ENCODE measurements around the gene COL18A1. TPM values are rescaled to one million over a fixed set of nuclear protein-coding genes. Genes with fewer than 3 reads are reported as not detected.
A peak's percentile ranks its signal among the peaks of the same experiment; 100 is the strongest.

COL18A1 gene
- polyA plus RNA-seq, 2 of the 4 experiments (the other 2 are of a cell fraction), result 17.3 to 88.4 TPM

- Histone ChIP-seq H3K9me3 (no peaks in the 10 kb centered on the region), H3K4me2 (peak overlapping the region; percentile 75), H3K4me1 (peaks cover 56% of the 10 kb centered on the region), H3K4me3 (no peak overlapping the region), H3K27ac (peak overlapping the region; percentile 98 to 99)
- ATAC-seq (peak; percentile 61 to 74), FAIRE-seq (no peak), DNase-seq (ENCODE audit: low read depth in 1 of 2, low spot score in 1 of 2) (peak; percentile 76 to 79)
- CTCF ChIA-PET, result interaction anchor here (0.6 to 3.2 kb wide), 6 partner anchors 40 to 80 kb away, joined by 3 to 8 read pairs (median 4); no protein-coding TSS in a partner anchor
- POLR2A ChIA-PET, result interaction anchor here (0.6 to 1.3 kb wide), 4 partner anchors 37 to 75 kb away, joined by 3 to 8 read pairs (median 3); no protein-coding TSS in a partner anchor
- 11% methylated on average over 10 of the region's 14 CpGs for WGBS (ENCODE audit: missing lambda C conversion rate)
- TF ChIP-seq MAFK (IDR thresholded peaks at IDR 0.05; ENCODE audit: partially characterized antibody) (no peak), JUN (IDR thresholded peaks at IDR 0.05) (0 out of 5 replicates have a peak, but pooled peaks of 1 of the 2 experiments have one; percentile 48), HMGXB4 (CRISPR knock-in tag; IDR thresholded peaks at IDR 0.05; ENCODE audit: borderline replicate concordance) (no peak), HDAC2 (IDR thresholded peaks at IDR 0.05) (no peak), ZNF302 (CRISPR knock-in tag; IDR thresholded peaks at IDR 0.05) (no peak), SMC3 (IDR thresholded peaks at IDR 0.05) (0 out of 3 replicates have a peak, but pooled peaks have one; percentile 20), ZSCAN20 (CRISPR knock-in tag; IDR thresholded peaks at IDR 0.05) (no peak), KDM1A (IDR thresholded peaks at IDR 0.05; ENCODE audit: low read depth) (no peak), FOSB (CRISPR knock-in tag; IDR thresholded peaks at IDR 0.05) (no peak), MYC (IDR thresholded peaks at IDR 0.05; ENCODE audit: borderline replicate concordance, low read length) (no peak), RAD21 (conservative IDR thresholded peaks at IDR 0.05 in 1 of 2, IDR thresholded peaks at IDR 0.05 in 1 of 2) (peak in 1 of 2 experiments; percentile 28; a peak in 3 of 5 replicates), CTCF (IDR thresholded peaks at IDR 0.05) (no peak), CEBPB (IDR thresholded peaks at IDR 0.05) (no peak), BCL3 (IDR thresholded peaks at IDR 0.05) (no peak), TP53 (CRISPR knock-in tag; IDR thresholded peaks at IDR 0.05) (no peak), POLR2AphosphoS2 (conservative IDR thresholded peaks at IDR 0.05; ENCODE audit: low read length) (no peak), EHMT2 (IDR thresholded peaks at IDR 0.05; ENCODE audit: low read depth) (no peak), TFCP2L1 (CRISPR knock-in tag; IDR thresholded peaks at IDR 0.05) (no peak), MAX (IDR thresholded peaks at IDR 0.05) (peak; percentile 44; the same call in 1 of the 2 replicates), HES2 (IDR thresholded peaks at IDR 0.05) (no peak), HOXB13 (CRISPR knock-in tag; IDR thresholded peaks at IDR 0.05; ENCODE audit: low read depth) (no peak), CBX8 (IDR thresholded peaks at IDR 0.05) (no peak), EP300 (IDR thresholded peaks at IDR 0.05) (peak; percentile 12 to 39; a peak in 1 of 5 replicates), KDM5A (IDR thresholded peaks at IDR 0.05) (no peak), PHF8 (IDR thresholded peaks at IDR 0.05; ENCODE audit: borderline replicate concordance, low read depth) (no peak), FOSL2 (IDR thresholded peaks at IDR 0.05) (0 out of 2 replicates have a peak, but pooled peaks have one; percentile 22), FOSL2 (CRISPR knock-in tag; IDR thresholded peaks at IDR 0.05) (peak; percentile 85), BHLHE40 (IDR thresholded peaks at IDR 0.05; ENCODE audit: low read depth, low read length) (no peak), NPAS2 (CRISPR knock-in tag; IDR thresholded peaks at IDR 0.05; ENCODE audit: borderline replicate concordance) (no peak), MAZ (IDR thresholded peaks at IDR 0.05; ENCODE audit: borderline replicate concordance, low read depth, low read length) (no peak), POLR2A (IDR thresholded peaks at IDR 0.05; ENCODE audit: low read length) (peak; percentile 24; the same call in 1 of the 2 replicates), CHD2 (IDR thresholded peaks at IDR 0.05; ENCODE audit: low read length, partially characterized antibody) (no peak), RFX5 (IDR thresholded peaks at IDR 0.05) (no peak), PBX3 (IDR thresholded peaks at IDR 0.05) (peak; percentile 82), USF2 (IDR thresholded peaks at IDR 0.05) (no peak), SREBF2 (IDR thresholded peaks at IDR 0.05) (no peak), EHF (CRISPR knock-in tag; IDR thresholded peaks at IDR 0.05) (no peak)
Observed at GRCh38 chr21:45366931-45367401, 38.0 kb upstream of the COL18A1 start.

Data from A549 (cell line).